ENCODE data around the gene CHTF18.
A peak's percentile ranks its signal among the peaks of the same experiment; 100 is the strongest.

Gene CHTF18

GRCh38 chr16:783404-784161, 4.8 kb upstream of the CHTF18 start:
- Histone ChIP-seq H3K27ac (ENCODE audit: insufficient read depth, low read depth, low read length, poor library complexity, severe bottlenecking) (no peak overlapping the region), H3K27me3 (ENCODE audit: control insufficient read depth, insufficient read depth, low read length, poor library complexity, severe bottlenecking) (peaks cover 6% of the 10 kb centered on the region), H3K9me3 (ENCODE audit: control insufficient read depth, low read length) (no peaks in the 10 kb centered on the region), H3K4me1 (ENCODE audit: control insufficient read depth, insufficient read depth, low read length) (peaks cover 3% of the 10 kb centered on the region), H3K4me3 (ENCODE audit: insufficient read depth, low read depth, low read length) (no peak overlapping the region), H3K36me3 (ENCODE audit: control insufficient read depth, insufficient read depth, low read length) (peaks cover 5% of the 10 kb centered on the region)
- 89% methylated on average over 17 of the region's 17 CpGs for WGBS, 2 experiments

- Histone ChIP-seq H3K4me1 (ENCODE audit: control insufficient read depth, insufficient read depth, low read length) (peaks cover 9% of the 10 kb centered on the region), H3K27ac (ENCODE audit: insufficient read depth, low read depth, low read length, poor library complexity, severe bottlenecking) (no peak overlapping the region), H3K36me3 (ENCODE audit: control insufficient read depth, insufficient read depth, low read length) (peaks cover 5% of the 10 kb centered on the region), H3K27me3 (ENCODE audit: control insufficient read depth, insufficient read depth, low read length, poor library complexity, severe bottlenecking) (peaks cover 3% of the 10 kb centered on the region), H3K9me3 (ENCODE audit: control insufficient read depth, low read length) (no peaks in the 10 kb centered on the region), H3K4me3 (ENCODE audit: insufficient read depth, low read depth, low read length) (no peak overlapping the region)
- WGBS, 2 experiments: 95 to 96% methylated on average over 19 of the region's 19 CpGs
These were observed 4.0 kb upstream of the CHTF18 start for GRCh38 chr16:784431-784830.

GRCh38 chr16:785563-786535, 2.6 kb upstream of the CHTF18 start:
- no peaks in the 10 kb centered on the region for H3K9me3 ChIP-seq (ENCODE audit: control insufficient read depth, low read length)
- H3K4me1 ChIP-seq (ENCODE audit: control insufficient read depth, insufficient read depth, low read length): peaks cover 12% of the 10 kb centered on the region
- no peak overlapping the region for H3K4me3 ChIP-seq (ENCODE audit: insufficient read depth, low read depth, low read length)
- H3K27ac ChIP-seq (ENCODE audit: insufficient read depth, low read depth, low read length, poor library complexity, severe bottlenecking): no peak overlapping the region
- H3K36me3 ChIP-seq (ENCODE audit: control insufficient read depth, insufficient read depth, low read length): peaks cover 14% of the 10 kb centered on the region
- no peaks in the 10 kb centered on the region for H3K27me3 ChIP-seq (ENCODE audit: control insufficient read depth, insufficient read depth, low read length, poor library complexity, severe bottlenecking)
- WGBS, 2 experiments: 72% methylated on average over 58 of the region's 58 CpGs

- H3K27ac ChIP-seq (ENCODE audit: insufficient read depth, low read depth, low read length, poor library complexity, severe bottlenecking): no peak overlapping the region
- H3K27me3 ChIP-seq (ENCODE audit: control insufficient read depth, insufficient read depth, low read length, poor library complexity, severe bottlenecking): no peaks in the 10 kb centered on the region
- peak overlapping the region; percentile 61 for H3K4me3 ChIP-seq (ENCODE audit: insufficient read depth, low read depth, low read length)
- H3K9me3 ChIP-seq (ENCODE audit: control insufficient read depth, low read length): no peaks in the 10 kb centered on the region
- H3K36me3 ChIP-seq (ENCODE audit: control insufficient read depth, insufficient read depth, low read length): peaks cover 27% of the 10 kb centered on the region
- 52 to 53% methylated on average over 47 of the region's 47 CpGs for WGBS, 2 experiments
- peaks cover 12% of the 10 kb centered on the region for H3K4me1 ChIP-seq (ENCODE audit: control insufficient read depth, insufficient read depth, low read length)
These were observed 976 bp upstream of the CHTF18 start for GRCh38 chr16:787321-787966.

GRCh38 chr16:787978-788398, 432 bp upstream of the CHTF18 start, which contains the start of gene RPUSD1:
TSS of gene RPUSD1 (minus strand) at chr16:788381. CDS start at chr16:787737, 644 bp downstream.
- no peaks in the 10 kb centered on the region for H3K27me3 ChIP-seq (ENCODE audit: control insufficient read depth, insufficient read depth, low read length, poor library complexity, severe bottlenecking)
- no peaks in the 10 kb centered on the region for H3K9me3 ChIP-seq (ENCODE audit: control insufficient read depth, low read length)
- 0 to 1% methylated on average over 45 of the region's 45 CpGs for WGBS, 2 experiments

GRCh38 chr16:789191-789850, 901 bp downstream of the CHTF18 start:
- 79 to 80% methylated on average over 33 of the region's 33 CpGs for WGBS, 2 experiments

More at GRCh38 chr16:787978-788398, 432 bp upstream of the CHTF18 start, which contains the start of gene RPUSD1:
- peaks cover 29% of the 10 kb centered on the region for H3K36me3 ChIP-seq (ENCODE audit: control insufficient read depth, insufficient read depth, low read length)
- H3K4me1 ChIP-seq (ENCODE audit: control insufficient read depth, insufficient read depth, low read length): peaks cover 12% of the 10 kb centered on the region
- H3K27ac ChIP-seq (ENCODE audit: insufficient read depth, low read depth, low read length, poor library complexity, severe bottlenecking): no peak within 1 kb of the TSS
- peak within 1 kb of the TSS; percentile 86 for H3K4me3 ChIP-seq (ENCODE audit: insufficient read depth, low read depth, low read length)

GRCh38 chr16:790086-790485, 1.7 kb downstream of the CHTF18 start:
- Histone ChIP-seq H3K4me1 (ENCODE audit: control insufficient read depth, insufficient read depth, low read length) (peaks cover 12% of the 10 kb centered on the region), H3K36me3 (ENCODE audit: control insufficient read depth, insufficient read depth, low read length) (peaks cover 29% of the 10 kb centered on the region), H3K27me3 (ENCODE audit: control insufficient read depth, insufficient read depth, low read length, poor library complexity, severe bottlenecking) (no peaks in the 10 kb centered on the region), H3K9me3 (ENCODE audit: control insufficient read depth, low read length) (no peaks in the 10 kb centered on the region), H3K27ac (ENCODE audit: insufficient read depth, low read depth, low read length, poor library complexity, severe bottlenecking) (no peak overlapping the region), H3K4me3 (ENCODE audit: insufficient read depth, low read depth, low read length) (no peak overlapping the region)
- 96% methylated on average over 17 of the region's 17 CpGs for WGBS, 2 experiments

More at GRCh38 chr16:789191-789850, 901 bp downstream of the CHTF18 start:
- Histone ChIP-seq H3K36me3 (ENCODE audit: control insufficient read depth, insufficient read depth, low read length) (peaks cover 29% of the 10 kb centered on the region), H3K27me3 (ENCODE audit: control insufficient read depth, insufficient read depth, low read length, poor library complexity, severe bottlenecking) (no peaks in the 10 kb centered on the region), H3K9me3 (ENCODE audit: control insufficient read depth, low read length) (no peaks in the 10 kb centered on the region), H3K4me1 (ENCODE audit: control insufficient read depth, insufficient read depth, low read length) (peaks cover 12% of the 10 kb centered on the region), H3K27ac (ENCODE audit: insufficient read depth, low read depth, low read length, poor library complexity, severe bottlenecking) (no peak overlapping the region), H3K4me3 (ENCODE audit: insufficient read depth, low read depth, low read length) (peak overlapping the region; percentile 86)

GRCh38 chr16:791131-791530, 2.7 kb downstream of the CHTF18 start:
- Histone ChIP-seq H3K27ac (ENCODE audit: insufficient read depth, low read depth, low read length, poor library complexity, severe bottlenecking) (no peak overlapping the region), H3K4me1 (ENCODE audit: control insufficient read depth, insufficient read depth, low read length) (peaks cover 12% of the 10 kb centered on the region), H3K36me3 (ENCODE audit: control insufficient read depth, insufficient read depth, low read length) (peaks cover 25% of the 10 kb centered on the region), H3K4me3 (ENCODE audit: insufficient read depth, low read depth, low read length) (no peak overlapping the region), H3K9me3 (ENCODE audit: control insufficient read depth, low read length) (no peaks in the 10 kb centered on the region), H3K27me3 (ENCODE audit: control insufficient read depth, insufficient read depth, low read length, poor library complexity, severe bottlenecking) (no peaks in the 10 kb centered on the region)
- WGBS, 2 experiments: 97% methylated on average over 23 of the region's 23 CpGs

GRCh38 chr16:792221-792995, 4.0 kb downstream of the CHTF18 start:
- Histone ChIP-seq H3K36me3 (ENCODE audit: control insufficient read depth, insufficient read depth, low read length) (peaks cover 28% of the 10 kb centered on the region), H3K4me3 (ENCODE audit: insufficient read depth, low read depth, low read length) (no peak overlapping the region), H3K27ac (ENCODE audit: insufficient read depth, low read depth, low read length, poor library complexity, severe bottlenecking) (no peak overlapping the region), H3K4me1 (ENCODE audit: control insufficient read depth, insufficient read depth, low read length) (peaks cover 12% of the 10 kb centered on the region), H3K27me3 (ENCODE audit: control insufficient read depth, insufficient read depth, low read length, poor library complexity, severe bottlenecking) (no peaks in the 10 kb centered on the region), H3K9me3 (ENCODE audit: control insufficient read depth, low read length) (no peaks in the 10 kb centered on the region)
- 96% methylated on average over 46 of the region's 46 CpGs for WGBS, 2 experiments
